GM19351 (cell line): ENCODE data around the gene SLC6A2.
"Not testable (repeated sequence)": the region's sequence is repeated elsewhere in the genome, so short reads cannot be mapped to it uniquely, and the experiment has no call there.

ENCODE experiments used
- ATAC-seq: cut with Tn5 transposase; IDR thresholded peaks from one replicate; pipeline ENCODE4 v1.9.1; 2021; ENCODE audit warnings: mild to moderate bottlenecking, moderate library complexity; ENCODE audit not compliant: unreplicated experiment

SLC6A2 gene

GRCh38 chr16:55655897-55656681 is at the start of gene SLC6A2:
TSS of gene SLC6A2 (plus strand) at chr16:55655988. CDS start at chr16:55656695, 707 bp downstream.
- ATAC-seq, result no peak

DNA sequence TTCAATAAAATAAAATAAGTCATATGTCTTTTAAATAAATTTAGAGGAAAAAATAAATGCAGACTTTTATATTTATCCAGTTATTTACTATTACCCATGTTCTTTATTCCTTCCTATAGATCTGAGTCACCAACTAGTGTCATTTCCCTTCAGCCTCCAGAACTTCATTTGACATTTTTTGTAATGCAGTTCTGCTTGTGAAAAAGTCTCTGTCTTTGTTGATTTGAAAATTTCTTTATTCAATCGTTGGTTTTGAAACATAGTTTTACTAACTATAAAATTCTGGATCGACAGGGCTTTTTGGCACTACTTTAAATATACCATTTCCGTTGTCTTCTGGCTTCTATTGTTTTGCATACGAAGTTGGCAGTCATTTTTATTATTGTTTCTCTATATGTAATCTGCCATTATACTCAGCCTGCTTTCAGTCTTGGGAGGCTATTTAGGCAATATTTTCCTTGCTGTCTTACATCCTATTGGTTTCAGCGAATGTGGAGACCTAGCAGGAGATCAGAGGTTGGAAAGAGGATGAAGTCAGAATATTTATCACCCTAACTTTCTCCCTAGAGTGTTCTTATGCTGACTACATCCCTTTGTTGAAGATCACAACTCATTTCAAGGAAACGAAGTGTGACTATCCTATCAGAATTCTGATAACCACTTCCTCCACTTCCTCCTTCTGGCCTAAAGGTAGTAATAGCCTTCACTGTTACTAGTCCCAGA is 42.0 kb upstream of the SLC6A2 start:
- ATAC-seq, result no peak

GRCh38 chr16:55615071-55615470 is 40.7 kb upstream of the SLC6A2 start:
- no peak for ATAC-seq

DNA sequence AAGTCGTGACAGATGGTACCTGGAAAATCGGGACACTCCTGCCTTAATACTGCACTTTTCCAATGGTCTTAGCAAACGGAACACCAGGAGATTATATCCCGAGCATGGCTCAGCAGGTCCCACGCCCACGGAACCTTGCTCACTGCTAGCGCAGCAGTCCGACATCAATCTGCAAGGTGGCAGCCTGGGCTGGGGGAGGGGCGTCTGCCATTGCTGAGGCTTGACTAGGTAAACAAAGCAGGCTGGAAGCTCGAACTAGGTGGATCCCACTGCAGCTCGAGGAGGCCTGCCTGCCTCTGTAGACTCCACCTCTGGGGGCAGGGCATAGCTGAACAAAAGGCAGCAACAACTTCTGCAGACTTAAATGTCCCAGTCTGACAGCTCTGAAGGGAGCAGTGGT is 40.1 kb upstream of the SLC6A2 start:
- not testable (repeated sequence) for ATAC-seq

DNA sequence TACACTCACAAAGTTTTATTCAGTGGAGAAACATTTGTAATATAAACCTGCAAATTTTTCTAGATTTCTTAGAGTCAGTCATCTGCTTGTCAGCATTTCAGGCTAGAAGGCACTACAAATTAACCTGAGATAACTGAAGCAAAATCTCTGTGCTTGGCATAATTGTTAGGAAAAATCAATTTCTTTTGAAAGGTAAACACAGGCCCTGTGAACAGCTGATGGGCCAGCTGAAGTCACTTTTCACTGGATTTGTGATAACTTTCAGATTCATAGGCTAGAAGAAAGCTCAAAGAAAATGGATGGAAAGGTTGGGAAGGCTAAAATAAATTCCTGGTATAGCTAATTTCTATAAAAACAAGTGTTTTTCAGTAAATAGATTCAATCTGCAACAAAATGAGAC is 34.0 kb upstream of the SLC6A2 start:
- ATAC-seq, result no peak

DNA sequence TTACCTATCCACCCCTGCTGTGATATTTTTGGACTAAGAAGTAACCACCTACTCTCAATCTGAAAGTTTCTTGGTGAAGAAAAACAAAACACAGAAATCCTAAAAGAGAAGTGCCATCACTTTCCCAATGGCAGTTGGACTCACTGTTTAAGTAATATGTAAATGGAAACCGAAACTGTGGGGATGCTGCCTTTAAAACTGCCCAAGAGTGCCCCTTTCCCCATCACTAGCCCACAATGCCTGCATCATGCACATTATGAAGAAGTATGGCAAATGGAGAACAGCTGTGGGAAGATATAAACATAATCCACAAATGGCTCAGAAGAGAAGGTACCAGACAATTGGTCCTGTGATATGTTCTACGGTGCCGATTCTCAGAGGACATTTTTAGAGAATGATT is 33.5 kb upstream of the SLC6A2 start:
- ATAC-seq, result no peak

GRCh38 chr16:55622930-55623561 is 32.7 kb upstream of the SLC6A2 start:
- no peak for ATAC-seq

- ATAC-seq, result no peak
These were observed 32.1 kb upstream of the SLC6A2 start for GRCh38 chr16:55623640-55624039.

- no peak for ATAC-seq
These were observed 31.1 kb upstream of the SLC6A2 start for GRCh38 chr16:55624696-55625095.

- ATAC-seq, result no peak
These were observed 29.9 kb upstream of the SLC6A2 start for GRCh38 chr16:55625843-55626242.

DNA sequence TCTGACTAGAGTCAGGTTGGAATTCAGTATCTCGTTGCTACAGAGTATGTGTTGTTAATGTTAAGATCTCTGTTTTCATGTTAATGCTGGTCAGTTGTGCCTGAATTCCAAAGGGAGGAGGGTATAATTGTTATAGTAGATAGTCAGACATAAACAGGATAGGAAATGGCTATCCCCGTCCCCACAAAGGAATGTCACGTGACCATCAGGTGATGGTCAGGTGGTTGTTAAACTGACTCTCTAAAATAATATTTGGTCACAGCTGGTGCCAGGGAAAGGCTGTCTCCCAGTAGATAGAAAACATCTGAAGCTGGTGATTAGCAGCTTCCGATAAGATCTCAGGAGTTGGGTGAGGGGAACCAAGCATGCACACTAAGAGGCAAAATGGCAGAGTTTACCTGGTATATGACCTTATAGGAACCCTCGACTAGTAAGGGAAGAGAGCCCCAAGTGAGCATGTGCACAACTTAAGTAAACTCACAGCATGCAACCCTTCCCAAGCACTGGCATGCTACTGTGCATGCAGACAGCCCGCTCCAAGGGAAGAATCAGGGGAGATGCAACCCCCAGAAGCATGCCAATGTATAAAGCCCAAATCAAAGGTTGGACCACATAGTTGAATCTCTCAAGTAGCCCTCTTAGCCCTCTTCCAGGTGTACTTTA is 27.4 kb upstream of the SLC6A2 start:
- no peak for ATAC-seq

GRCh38 chr16:55630774-55631173 is 25.0 kb upstream of the SLC6A2 start:
- no peak for ATAC-seq

GRCh38 chr16:55632259-55632658 is 23.5 kb upstream of the SLC6A2 start:
- ATAC-seq, result no peak

DNA sequence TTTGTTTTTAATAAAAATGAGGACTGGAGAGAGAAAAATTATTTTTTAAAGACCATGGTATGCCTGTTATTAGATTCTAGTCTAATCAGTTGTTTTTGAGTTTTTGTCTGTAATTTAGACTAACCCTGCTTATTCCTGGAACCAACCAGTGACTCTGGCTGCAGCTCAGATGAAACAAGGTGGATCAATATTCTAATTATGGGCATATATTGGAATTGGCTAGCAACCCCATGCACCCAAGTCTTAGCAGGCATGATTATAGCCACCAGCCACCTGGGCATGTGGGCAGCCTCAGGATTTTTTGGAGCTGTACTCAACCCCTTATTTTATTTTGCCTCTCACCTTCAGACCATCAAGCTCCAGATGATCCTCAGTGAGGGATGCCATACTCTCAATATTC is 21.6 kb upstream of the SLC6A2 start:
- no peak for ATAC-seq

DNA sequence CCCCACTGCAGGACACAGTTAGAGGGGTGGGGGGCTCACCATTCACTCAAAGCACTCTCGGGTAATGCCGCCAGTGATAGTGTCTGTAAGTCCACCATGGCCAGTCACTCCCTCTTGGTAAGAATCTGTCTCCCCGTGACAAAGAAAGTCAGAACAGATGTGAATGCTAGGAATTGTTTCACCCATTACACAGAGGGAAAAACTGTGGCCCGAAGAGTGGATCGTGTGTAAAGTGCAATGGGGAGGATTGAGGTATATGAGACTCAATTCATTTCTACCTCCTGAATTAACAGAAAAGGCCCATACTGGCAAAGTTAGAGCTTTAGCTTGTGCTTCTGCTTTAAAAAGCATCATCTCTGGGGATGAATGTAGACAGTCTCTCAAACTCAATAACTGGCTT is 17.5 kb upstream of the SLC6A2 start:
- ATAC-seq, result no peak

DNA sequence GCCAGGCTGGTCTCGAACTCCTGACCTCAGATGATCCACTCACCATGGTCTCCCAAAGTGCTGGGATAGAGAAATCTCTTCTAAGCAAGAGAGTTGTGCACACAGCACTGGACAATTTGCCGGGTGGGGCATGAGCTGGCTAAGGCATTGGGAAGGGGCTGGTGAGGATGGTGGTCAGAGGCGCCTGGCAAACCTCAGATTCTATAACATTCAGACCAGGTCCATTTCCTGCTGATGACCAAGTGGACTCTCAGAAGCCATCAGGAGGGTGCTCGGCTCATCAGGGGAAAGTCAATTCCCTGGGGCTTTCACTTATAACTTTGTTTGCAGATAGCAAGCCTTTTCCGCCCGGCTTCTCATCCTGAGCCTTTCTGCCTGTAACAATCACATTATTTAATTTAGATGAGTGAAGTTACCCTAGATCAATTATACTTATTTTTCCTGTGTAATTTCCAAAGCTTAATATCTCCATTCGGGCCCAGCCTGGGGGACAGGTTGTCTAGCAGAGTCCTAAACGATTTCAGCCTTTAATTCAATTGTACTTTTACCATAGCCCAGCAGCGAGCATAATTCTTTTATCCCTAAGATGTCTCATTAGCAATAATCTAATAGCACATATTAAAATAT is 15.0 kb upstream of the SLC6A2 start:
- ATAC-seq, result no peak

DNA sequence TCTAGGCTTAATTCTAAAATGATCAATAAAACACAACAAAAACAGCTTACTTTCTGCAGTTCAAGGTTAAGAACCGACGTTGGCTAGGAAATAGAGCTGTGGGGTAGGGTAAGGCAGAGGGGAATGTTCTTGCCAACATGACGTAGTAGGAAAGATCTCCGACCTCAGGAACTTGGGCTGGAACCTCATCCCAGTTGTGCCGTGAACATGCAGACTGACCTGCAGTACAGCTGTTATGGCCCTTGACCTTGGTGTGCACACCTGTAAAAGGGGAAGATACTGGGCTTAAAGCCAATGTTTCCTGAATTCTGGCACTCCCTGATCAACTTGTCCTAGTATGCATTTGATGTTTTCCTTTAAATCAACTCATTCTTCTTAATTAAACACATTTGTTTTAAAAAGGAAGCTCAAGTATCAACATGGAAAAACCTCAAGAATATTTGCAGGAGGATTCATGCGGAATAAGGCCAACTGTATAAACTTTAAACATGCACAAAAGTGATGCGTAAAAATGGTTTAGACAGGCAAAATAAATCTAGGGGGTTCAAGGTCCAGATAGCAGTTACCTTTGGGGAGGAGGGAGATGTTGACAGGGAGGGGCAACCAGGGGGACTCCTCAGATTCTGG is 14.2 kb upstream of the SLC6A2 start:
- no peak for ATAC-seq

DNA sequence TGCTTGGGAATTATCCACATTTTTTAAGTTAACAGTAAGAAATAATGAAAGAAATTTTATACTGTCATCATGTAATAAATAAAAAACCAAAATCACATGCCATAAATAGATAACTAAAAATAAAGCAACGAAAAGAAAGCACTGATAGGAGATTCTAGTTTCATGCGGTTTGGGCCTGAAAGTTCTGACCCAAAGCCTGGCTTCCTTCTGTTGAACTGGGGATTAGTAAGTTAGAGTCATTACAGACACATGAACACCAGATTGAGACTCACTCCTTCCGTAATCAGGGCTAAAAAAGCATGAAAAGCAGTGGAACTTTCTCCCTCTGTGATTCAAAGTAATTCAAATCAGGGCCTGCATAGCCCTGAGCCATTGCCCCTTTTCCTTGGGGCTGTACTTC is 13.2 kb upstream of the SLC6A2 start:
- ATAC-seq, result no peak

GRCh38 chr16:55643161-55643970 is 12.4 kb upstream of the SLC6A2 start:
- no peak for ATAC-seq

DNA sequence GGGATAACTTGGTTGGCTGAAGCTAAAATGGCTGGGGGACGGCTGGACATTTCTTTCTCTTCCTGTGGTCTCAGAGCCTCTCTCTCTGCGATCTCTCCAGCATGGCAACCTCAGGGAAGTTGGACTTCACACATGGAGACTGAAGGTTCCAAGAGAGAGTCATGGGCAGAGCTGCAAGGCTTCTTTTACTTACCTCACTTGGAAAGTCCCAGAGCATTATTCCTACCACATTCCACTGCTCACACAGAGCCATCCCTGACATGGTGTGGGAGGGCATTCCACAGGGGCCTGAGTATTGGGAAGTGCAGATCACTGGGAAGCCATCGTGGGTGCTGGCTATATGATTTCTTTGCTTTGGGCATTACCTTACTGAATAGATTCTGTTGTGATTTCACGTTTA is 9.8 kb upstream of the SLC6A2 start:
- ATAC-seq, result no peak
